Breast epithelium (tissue), 3 donors: Measurements from ENCODE around the gene PTPRM.

Experiments used
- POLR2AphosphoS5 ChIP-seq, 3 donors: sonication (generic); formaldehyde crosslinking; IDR thresholded peaks; one replicate each; pipeline ENCODE4 v1.6.1; 2017; ENCODE audit warnings: antibody characterized with exemption in 3 of 3
- TF ChIP-seq, protein P1 (sequence below), 3 donors: fragments of 450-650 bp; IDR thresholded peaks; one replicate each; pipeline ENCODE4 v1.5.1; 2016 to 2017; ENCODE audit warnings: antibody characterized with exemption in 3 of 3, mild to moderate bottlenecking in 3 of 3, moderate library complexity in 3 of 3

GRCh38 chr18:8139127-8139527 is 572.0 kb downstream of the PTPRM start:
- TF ChIP-seq, protein P1, sequence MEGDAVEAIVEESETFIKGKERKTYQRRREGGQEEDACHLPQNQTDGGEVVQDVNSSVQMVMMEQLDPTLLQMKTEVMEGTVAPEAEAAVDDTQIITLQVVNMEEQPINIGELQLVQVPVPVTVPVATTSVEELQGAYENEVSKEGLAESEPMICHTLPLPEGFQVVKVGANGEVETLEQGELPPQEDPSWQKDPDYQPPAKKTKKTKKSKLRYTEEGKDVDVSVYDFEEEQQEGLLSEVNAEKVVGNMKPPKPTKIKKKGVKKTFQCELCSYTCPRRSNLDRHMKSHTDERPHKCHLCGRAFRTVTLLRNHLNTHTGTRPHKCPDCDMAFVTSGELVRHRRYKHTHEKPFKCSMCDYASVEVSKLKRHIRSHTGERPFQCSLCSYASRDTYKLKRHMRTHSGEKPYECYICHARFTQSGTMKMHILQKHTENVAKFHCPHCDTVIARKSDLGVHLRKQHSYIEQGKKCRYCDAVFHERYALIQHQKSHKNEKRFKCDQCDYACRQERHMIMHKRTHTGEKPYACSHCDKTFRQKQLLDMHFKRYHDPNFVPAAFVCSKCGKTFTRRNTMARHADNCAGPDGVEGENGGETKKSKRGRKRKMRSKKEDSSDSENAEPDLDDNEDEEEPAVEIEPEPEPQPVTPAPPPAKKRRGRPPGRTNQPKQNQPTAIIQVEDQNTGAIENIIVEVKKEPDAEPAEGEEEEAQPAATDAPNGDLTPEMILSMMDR (IDR thresholded peaks at IDR 0.05), result no peak
- no peak for TF ChIP-seq POLR2AphosphoS5 (IDR thresholded peaks at IDR 0.05)
